DND-41 (cell line): ENCODE data around the gene ARF1.

Source experiments
- EZH2 ChIP-seq: IDR thresholded peaks from 3 replicates; pipeline ENCODE4 v1.6.1; 2012; ENCODE audit warnings: borderline replicate concordance, low read depth, mild to moderate bottlenecking, moderate library complexity, low read length, inconsistent platforms; ENCODE audit not compliant: severe bottlenecking
- TF ChIP-seq, protein P1 (sequence below): IDR thresholded peaks from 2 replicates; pipeline ENCODE4 v1.5.1; 2012; ENCODE audit warnings: borderline replicate concordance, low read length, moderate library complexity, mild to moderate bottlenecking; ENCODE audit not compliant: poor library complexity, severe bottlenecking; ENCODE audit errors: extremely low read depth

GRCh38 chr1:228082918-228083870 lies 686 bp downstream of the ARF1 start:
- TF ChIP-seq, protein P1, sequence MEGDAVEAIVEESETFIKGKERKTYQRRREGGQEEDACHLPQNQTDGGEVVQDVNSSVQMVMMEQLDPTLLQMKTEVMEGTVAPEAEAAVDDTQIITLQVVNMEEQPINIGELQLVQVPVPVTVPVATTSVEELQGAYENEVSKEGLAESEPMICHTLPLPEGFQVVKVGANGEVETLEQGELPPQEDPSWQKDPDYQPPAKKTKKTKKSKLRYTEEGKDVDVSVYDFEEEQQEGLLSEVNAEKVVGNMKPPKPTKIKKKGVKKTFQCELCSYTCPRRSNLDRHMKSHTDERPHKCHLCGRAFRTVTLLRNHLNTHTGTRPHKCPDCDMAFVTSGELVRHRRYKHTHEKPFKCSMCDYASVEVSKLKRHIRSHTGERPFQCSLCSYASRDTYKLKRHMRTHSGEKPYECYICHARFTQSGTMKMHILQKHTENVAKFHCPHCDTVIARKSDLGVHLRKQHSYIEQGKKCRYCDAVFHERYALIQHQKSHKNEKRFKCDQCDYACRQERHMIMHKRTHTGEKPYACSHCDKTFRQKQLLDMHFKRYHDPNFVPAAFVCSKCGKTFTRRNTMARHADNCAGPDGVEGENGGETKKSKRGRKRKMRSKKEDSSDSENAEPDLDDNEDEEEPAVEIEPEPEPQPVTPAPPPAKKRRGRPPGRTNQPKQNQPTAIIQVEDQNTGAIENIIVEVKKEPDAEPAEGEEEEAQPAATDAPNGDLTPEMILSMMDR = no peak
- no peak for TF ChIP-seq EZH2
